Muscle of leg (tissue), 16 donors: Measurements from ENCODE around the gene CSN2. TPM values are rescaled to one million over a fixed set of nuclear protein-coding genes. Genes with fewer than 3 reads are reported as not detected.
A peak's percentile ranks its signal among the peaks of the same experiment; 100 is the strongest.

Source experiments
- DNase-seq: peaks from one replicate; pipeline ENCODE4 v3.0.0; 2013
- H3K27ac ChIP-seq: one replicate; pipeline ENCODE4 v1.5.1; 2013; ENCODE audit warnings: mild to moderate bottlenecking, low read length, control low read depth
- H3K27me3 ChIP-seq: one replicate; pipeline ENCODE4 v1.6.1; 2013; ENCODE audit warnings: low read length; ENCODE audit not compliant: control insufficient read depth, insufficient read depth
- H3K36me3 ChIP-seq: one replicate; pipeline ENCODE4 v1.6.1; 2013; ENCODE audit warnings: low read length; ENCODE audit not compliant: control insufficient read depth, insufficient read depth
- H3K4me1 ChIP-seq: one replicate; pipeline ENCODE4 v1.6.1; 2013; ENCODE audit warnings: low read length; ENCODE audit not compliant: control insufficient read depth, insufficient read depth
- H3K4me3 ChIP-seq: one replicate; pipeline ENCODE4 v1.5.1; 2013; ENCODE audit warnings: low read length, control low read depth
- H3K9me3 ChIP-seq: replicated peaks from 2 replicates; pipeline ENCODE4 v1.6.1; 2013; ENCODE audit warnings: low read depth, low read length; ENCODE audit not compliant: control insufficient read depth
- WGBS: methylation state at CpG from one replicate; pipeline ENCODE4 v1.1.5; 2013; ENCODE audit warnings: missing lambda C conversion rate; ENCODE audit not compliant: insufficient coverage; 5-methylcytosine and 5-hydroxymethylcytosine counted together
- long read RNA-seq, 11 donors: transcript quantifications; one replicate each; lab custom pipeline, GENCODE V29; 2026
- polyA plus RNA-seq, 8 donors: library from polyadenylated mRNA; unstranded; fragments of 120-200 nt; gene quantifications; one replicate each; pipeline versions ENCODE4 v1.2.1 to v1.2.3, GENCODE V29; 2013; ENCODE audit warnings: inconsistent platforms in 1 of 8, low replicate concordance in 1 of 8; ENCODE audit not compliant: insufficient read length in 8 of 8, insufficient read depth in 1 of 8
- total RNA-seq: library from RNA; stranded (reverse); fragments of 120-200 nt; gene quantifications from one replicate; pipeline ENCODE4 v1.2.4, GENCODE V29; 2013

CSN2 gene, protein sequence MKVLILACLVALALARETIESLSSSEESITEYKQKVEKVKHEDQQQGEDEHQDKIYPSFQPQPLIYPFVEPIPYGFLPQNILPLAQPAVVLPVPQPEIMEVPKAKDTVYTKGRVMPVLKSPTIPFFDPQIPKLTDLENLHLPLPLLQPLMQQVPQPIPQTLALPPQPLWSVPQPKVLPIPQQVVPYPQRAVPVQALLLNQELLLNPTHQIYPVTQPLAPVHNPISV
- total RNA-seq: not detected
- polyA plus RNA-seq: not detected
- long read RNA-seq, donor 1: 0 reads
- long read RNA-seq, donor 2: 0 reads
- long read RNA-seq, donor 3: 0 reads
- long read RNA-seq, donor 4: 0 reads
- long read RNA-seq, donor 5: 0 reads
- long read RNA-seq, donor 6: 0 reads
- long read RNA-seq, donor 7: 0 reads
- long read RNA-seq, donor 8: 0 reads
- long read RNA-seq, donor 9: 0 reads
- long read RNA-seq, donor 10: 0 reads
- long read RNA-seq, donor 11: 0 reads

DNA sequence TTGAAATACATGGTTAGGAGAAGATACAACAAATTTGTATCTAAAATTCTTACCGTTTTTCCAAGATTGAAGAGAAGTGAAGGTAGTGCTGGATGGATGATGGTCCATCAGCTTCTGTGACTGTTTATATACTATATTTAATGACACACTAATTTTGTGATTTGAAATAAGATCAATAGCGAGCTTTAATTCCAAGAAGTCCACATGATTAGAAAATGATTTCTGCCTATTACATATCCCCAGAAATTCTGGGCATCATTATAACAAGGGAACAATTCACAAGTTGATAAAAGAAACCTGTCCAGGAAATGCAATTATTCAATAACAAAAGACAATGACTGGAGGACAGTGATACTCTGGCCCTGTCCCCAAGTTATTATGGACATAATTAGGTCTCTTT, at the start of gene CSN2:
TSS of gene CSN2 (minus strand) at position 101 of the 400 bp plus-strand sequence. CDS start 4,733 bp downstream, outside the sequence.
- Histone ChIP-seq H3K36me3 (no peaks in the 10 kb centered on the region), H3K9me3 (no peaks in the 10 kb centered on the region)

GRCh38 chr4:70008771-70009170, 43.2 kb upstream of the CSN2 start:
- H3K36me3 ChIP-seq: no peaks in the 10 kb centered on the region
- H3K4me1 ChIP-seq: no peaks in the 10 kb centered on the region
- WGBS: 36% methylated on average over 1 of the region's 3 CpGs
- DNase-seq: no peak
- no peak overlapping the region for H3K27ac ChIP-seq
- no peaks in the 10 kb centered on the region for H3K9me3 ChIP-seq
- no peak overlapping the region for H3K4me3 ChIP-seq
- no peaks in the 10 kb centered on the region for H3K27me3 ChIP-seq

More for the DNA sequence above, at the start of gene CSN2:
- H3K27ac ChIP-seq: no peak within 1 kb of the TSS
- no CpG with 5 or more reads among the region's 2 CpGs for WGBS
- no peaks in the 10 kb centered on the region for H3K4me1 ChIP-seq
- no peak for DNase-seq
- no peaks in the 10 kb centered on the region for H3K27me3 ChIP-seq
- H3K4me3 ChIP-seq: no peak within 1 kb of the TSS

- H3K36me3 ChIP-seq: no peaks in the 10 kb centered on the region
- no peak overlapping the region for H3K4me3 ChIP-seq
- H3K4me1 ChIP-seq: no peaks in the 10 kb centered on the region
- no peak for DNase-seq
- H3K27me3 ChIP-seq: no peaks in the 10 kb centered on the region
- H3K9me3 ChIP-seq: no peaks in the 10 kb centered on the region
- no peak overlapping the region for H3K27ac ChIP-seq
Observed at GRCh38 chr4:70002507-70002906, 37.0 kb upstream of the CSN2 start.

- H3K4me3 ChIP-seq: no peak overlapping the region
- no peaks in the 10 kb centered on the region for H3K9me3 ChIP-seq
- H3K27me3 ChIP-seq: no peaks in the 10 kb centered on the region
- H3K4me1 ChIP-seq: no peaks in the 10 kb centered on the region
- DNase-seq: no peak
- no peak overlapping the region for H3K27ac ChIP-seq
- H3K36me3 ChIP-seq: no peaks in the 10 kb centered on the region
- no CpG with 5 or more reads among the region's 1 CpG for WGBS
Observed at GRCh38 chr4:70000711-70001110, 35.2 kb upstream of the CSN2 start.

- Histone ChIP-seq H3K4me1 (no peaks in the 10 kb centered on the region), H3K27me3 (no peaks in the 10 kb centered on the region)
Observed at GRCh38 chr4:69999420-69999819, 33.9 kb upstream of the CSN2 start.

DNA sequence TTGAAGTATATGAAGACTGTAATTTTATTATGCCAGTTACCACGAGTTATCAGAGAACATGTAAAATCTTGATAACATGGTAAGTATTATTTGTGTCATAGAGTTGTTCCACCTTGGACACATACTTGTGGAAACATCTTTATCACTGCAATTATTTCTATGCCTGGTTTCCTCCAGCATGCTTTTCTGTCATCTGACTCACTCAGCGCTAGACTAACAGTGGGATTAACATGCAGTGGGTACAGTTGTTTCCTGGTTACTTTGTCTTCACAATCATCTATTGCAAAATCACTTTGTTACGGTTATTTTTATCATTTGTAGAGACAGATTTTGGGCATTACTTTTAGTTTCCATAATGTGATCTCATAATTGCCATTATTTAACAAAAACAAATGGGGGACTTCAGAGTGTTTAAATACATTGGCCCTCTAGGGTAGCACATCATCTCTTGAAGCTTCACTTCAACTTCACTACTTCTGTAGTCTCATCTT, 30.0 kb upstream of the CSN2 start, which contains the start of gene STATH:
TSS of gene STATH (plus strand) at position 441 of the 491 bp plus-strand sequence. CDS start 2,472 bp downstream, outside the sequence.
- DNase-seq: no peak
- Histone ChIP-seq H3K4me3 (no peak within 1 kb of the TSS), H3K36me3 (no peaks in the 10 kb centered on the region), H3K27ac (no peak within 1 kb of the TSS), H3K4me1 (no peaks in the 10 kb centered on the region), H3K27me3 (no peaks in the 10 kb centered on the region), H3K9me3 (no peaks in the 10 kb centered on the region)
- no CpG with 5 or more reads among the region's 3 CpGs for WGBS

More at GRCh38 chr4:69999420-69999819, 33.9 kb upstream of the CSN2 start:
- no peak overlapping the region for H3K4me3 ChIP-seq
- no CpG with 5 or more reads among the region's 3 CpGs for WGBS
- no peak for DNase-seq
- H3K9me3 ChIP-seq: no peaks in the 10 kb centered on the region
- H3K36me3 ChIP-seq: no peaks in the 10 kb centered on the region
- no peak overlapping the region for H3K27ac ChIP-seq

GRCh38 chr4:69994782-69995181, 29.3 kb upstream of the CSN2 start:
- no peaks in the 10 kb centered on the region for H3K27me3 ChIP-seq
- H3K27ac ChIP-seq: no peak overlapping the region
- H3K36me3 ChIP-seq: no peaks in the 10 kb centered on the region
- 78% methylated on average over 1 of the region's 5 CpGs for WGBS
- H3K9me3 ChIP-seq: no peaks in the 10 kb centered on the region
- H3K4me3 ChIP-seq: no peak overlapping the region
- no peaks in the 10 kb centered on the region for H3K4me1 ChIP-seq
- DNase-seq: no peak

DNA sequence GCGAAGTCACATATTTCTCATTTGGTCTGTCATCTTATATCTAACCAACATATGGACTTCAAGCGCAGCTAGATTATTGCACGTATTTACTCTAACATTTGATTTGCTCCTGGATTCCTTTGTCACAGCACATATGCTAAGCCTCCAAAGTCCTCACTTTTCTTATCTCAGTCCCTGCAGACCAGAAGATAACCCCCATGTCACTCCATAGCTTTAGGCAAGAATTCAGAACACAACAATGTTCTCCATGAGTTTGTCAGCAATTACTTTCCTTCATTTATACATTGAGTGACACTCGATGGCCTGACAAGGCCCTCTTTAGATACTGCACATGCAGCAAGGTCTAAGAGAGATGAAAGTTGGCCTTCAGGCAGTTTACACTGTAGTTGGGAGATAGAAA, 25.5 kb upstream of the CSN2 start:
- 84% methylated on average over 3 of the region's 4 CpGs for WGBS
- no peaks in the 10 kb centered on the region for H3K4me1 ChIP-seq
- H3K36me3 ChIP-seq: no peaks in the 10 kb centered on the region
- H3K27ac ChIP-seq: no peak overlapping the region
- H3K9me3 ChIP-seq: no peaks in the 10 kb centered on the region
- H3K27me3 ChIP-seq: no peaks in the 10 kb centered on the region
- DNase-seq: no peak
- no peak overlapping the region for H3K4me3 ChIP-seq

DNA sequence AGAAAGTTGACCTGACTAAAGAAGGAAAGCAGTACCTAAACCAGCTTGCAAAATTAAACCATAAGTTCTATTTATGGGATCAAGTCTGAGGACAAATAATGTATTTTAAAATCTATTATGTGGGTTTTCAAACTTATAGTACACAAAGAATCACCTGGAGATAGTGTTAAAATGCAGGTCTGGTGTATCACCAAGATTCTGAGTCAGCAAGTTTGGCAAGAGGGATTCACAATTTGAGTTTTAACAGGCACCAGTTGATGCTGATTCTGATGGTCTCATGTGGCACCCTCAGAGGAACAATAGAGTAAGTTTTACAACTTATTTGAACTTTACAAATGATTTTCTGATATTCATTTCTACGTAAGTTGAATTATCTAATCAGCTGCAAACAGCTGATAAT, 21.1 kb upstream of the CSN2 start:
- H3K4me3 ChIP-seq: no peak overlapping the region
- H3K36me3 ChIP-seq: no peaks in the 10 kb centered on the region
- no peaks in the 10 kb centered on the region for H3K9me3 ChIP-seq
- H3K4me1 ChIP-seq: peaks cover 3% of the 10 kb centered on the region
- H3K27ac ChIP-seq: no peak overlapping the region
- no CpG with 5 or more reads among the region's 1 CpG for WGBS
- DNase-seq: no peak
- H3K27me3 ChIP-seq: no peaks in the 10 kb centered on the region

DNA sequence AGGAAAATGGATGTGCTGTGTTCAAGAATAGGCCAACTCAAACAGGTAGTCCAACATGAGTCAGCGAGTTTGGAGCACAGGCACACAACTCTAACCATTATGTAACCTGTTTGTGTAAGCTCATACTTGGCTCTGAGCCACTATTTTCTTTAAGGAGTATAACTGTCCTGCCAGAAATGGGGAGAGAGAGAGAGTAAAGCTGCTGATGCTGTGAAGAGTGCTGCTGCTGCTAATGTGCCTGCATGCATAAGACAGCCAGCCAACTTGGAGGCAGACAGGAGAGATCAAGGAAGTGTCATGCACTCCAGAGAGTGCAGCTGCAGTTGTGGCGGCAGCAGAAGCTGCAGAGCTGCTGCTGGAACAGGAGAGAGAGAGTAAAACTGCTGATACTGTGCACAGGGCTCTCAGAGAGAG, 18.5 kb upstream of the CSN2 start:
- WGBS: 40% methylated on average over 1 of the region's 2 CpGs
- peak; percentile 93 for DNase-seq
- Histone ChIP-seq H3K27me3 (no peaks in the 10 kb centered on the region), H3K4me1 (peaks cover 3% of the 10 kb centered on the region), H3K9me3 (no peaks in the 10 kb centered on the region), H3K36me3 (no peaks in the 10 kb centered on the region), H3K4me3 (no peak overlapping the region), H3K27ac (no peak overlapping the region)
